ENCODE results near the gene FAM200B.

The FAM200B gene

GRCh38 chr4:15652191-15652590, 29.4 kb upstream of the FAM200B start:
- TF ChIP-seq CTCF (conservative IDR thresholded peaks at IDR 0.05; ENCODE audit: control insufficient read depth, insufficient read depth, low read depth, low read length): no peak
- no peak overlapping the region for H3K4me3 ChIP-seq (ENCODE audit: control insufficient read depth, low read depth, low read length)
- DNase-seq (ENCODE audit: low read depth): no peak

GRCh38 chr4:15652841-15653240, 28.8 kb upstream of the FAM200B start:
- no peak for TF ChIP-seq CTCF (conservative IDR thresholded peaks at IDR 0.05; ENCODE audit: control insufficient read depth, insufficient read depth, low read depth, low read length)
- peak; percentile 12 for DNase-seq (ENCODE audit: low read depth)
- peak overlapping the region; percentile 70 for H3K4me3 ChIP-seq (ENCODE audit: control insufficient read depth, low read depth, low read length)

DNA sequence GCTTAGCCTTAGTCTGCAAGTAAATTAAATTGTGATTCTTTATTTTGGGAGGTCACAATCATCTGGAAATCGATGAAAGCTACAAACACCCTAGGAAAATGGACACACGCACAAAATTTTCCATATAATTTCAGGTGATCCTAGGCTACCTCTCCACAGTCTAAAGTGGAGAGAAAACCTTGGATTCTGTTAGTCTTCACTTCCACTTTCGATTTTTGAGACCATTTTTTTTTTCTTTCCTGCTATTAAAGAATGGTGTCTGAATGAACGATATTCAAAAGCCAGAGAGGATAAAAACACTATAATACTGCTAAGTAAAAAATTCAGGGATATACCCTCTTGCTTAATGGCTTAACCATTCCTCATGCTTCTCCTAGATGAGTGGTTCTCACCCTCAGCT, 28.2 kb upstream of the FAM200B start:
- H3K4me3 ChIP-seq (ENCODE audit: control insufficient read depth, low read depth, low read length): peak overlapping the region; percentile 70
- no peak for TF ChIP-seq CTCF (conservative IDR thresholded peaks at IDR 0.05; ENCODE audit: control insufficient read depth, insufficient read depth, low read depth, low read length)
- DNase-seq (ENCODE audit: low read depth): no peak

DNA sequence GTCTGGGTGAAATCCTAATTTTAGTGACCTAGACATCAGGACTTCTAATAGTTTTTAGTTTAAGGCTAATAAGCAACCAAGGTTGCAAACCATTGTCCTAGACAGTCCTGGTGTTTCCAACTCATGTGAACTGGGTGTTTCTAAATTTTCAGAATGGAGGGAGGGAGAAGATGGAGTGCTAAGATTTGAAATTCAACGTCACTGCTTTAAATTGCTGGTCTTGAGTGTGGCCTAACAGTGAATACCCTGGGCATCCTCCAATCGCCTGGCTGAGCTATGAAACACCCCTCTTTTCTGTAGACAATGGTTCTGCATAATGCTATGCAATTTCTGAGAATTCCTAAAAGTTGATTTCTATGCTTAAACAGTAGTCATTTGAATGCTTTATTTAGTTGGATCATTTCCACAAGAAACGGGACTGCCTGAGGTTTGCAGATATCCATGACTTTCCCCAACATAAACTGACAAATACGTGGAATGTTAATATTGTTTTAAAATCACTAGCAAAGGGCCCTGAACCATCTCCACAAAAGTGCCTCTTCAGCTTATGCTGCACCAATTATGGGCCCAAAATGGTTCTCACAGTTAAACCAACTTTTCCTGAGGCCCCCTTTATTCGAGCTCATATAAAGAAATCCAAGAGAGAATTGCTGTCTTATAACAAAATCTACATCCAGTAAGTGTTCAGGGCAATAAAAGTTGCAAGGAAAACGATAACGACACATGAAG, 27.6 kb upstream of the FAM200B start:
- peak overlapping the region; percentile 70 for H3K4me3 ChIP-seq (ENCODE audit: control insufficient read depth, low read depth, low read length)
- no peak for TF ChIP-seq CTCF (conservative IDR thresholded peaks at IDR 0.05; ENCODE audit: control insufficient read depth, insufficient read depth, low read depth, low read length)
- peak; percentile 57 for DNase-seq (ENCODE audit: low read depth)

DNA sequence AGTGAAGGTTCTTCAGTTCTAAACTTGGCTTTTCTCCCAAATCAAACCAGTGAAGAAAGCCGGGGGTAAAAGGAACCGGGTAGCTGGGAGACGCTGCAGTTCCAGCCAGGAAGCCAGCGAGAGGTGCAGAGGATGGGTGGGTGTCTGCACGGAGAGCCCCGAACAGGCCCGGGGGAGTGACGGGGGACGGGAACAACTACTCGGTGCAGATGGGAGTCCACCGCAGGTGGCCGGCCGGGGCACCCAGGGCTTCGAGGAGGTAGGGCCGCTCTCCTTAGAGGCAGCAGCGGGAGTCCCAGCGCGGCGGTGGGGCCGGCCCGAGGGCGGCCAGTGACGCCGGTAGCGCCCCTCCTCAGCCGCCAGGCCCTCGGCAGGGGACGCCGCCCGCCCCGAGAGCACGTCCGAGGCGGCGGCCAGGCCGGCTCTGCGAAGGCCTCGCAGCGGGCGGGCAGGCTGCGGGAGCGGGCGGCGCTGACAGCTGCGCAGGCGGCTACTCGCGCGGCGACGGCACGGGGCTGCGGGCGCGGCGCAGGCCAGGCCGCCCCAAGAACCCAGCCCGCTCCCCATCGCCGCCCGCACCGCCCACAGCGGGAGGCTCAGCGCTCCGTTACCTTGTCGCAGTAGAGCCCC, 26.9 kb upstream of the FAM200B start:
- peak; percentile 32 for DNase-seq (ENCODE audit: low read depth)
- no peak for TF ChIP-seq CTCF (conservative IDR thresholded peaks at IDR 0.05; ENCODE audit: control insufficient read depth, insufficient read depth, low read depth, low read length)

DNA sequence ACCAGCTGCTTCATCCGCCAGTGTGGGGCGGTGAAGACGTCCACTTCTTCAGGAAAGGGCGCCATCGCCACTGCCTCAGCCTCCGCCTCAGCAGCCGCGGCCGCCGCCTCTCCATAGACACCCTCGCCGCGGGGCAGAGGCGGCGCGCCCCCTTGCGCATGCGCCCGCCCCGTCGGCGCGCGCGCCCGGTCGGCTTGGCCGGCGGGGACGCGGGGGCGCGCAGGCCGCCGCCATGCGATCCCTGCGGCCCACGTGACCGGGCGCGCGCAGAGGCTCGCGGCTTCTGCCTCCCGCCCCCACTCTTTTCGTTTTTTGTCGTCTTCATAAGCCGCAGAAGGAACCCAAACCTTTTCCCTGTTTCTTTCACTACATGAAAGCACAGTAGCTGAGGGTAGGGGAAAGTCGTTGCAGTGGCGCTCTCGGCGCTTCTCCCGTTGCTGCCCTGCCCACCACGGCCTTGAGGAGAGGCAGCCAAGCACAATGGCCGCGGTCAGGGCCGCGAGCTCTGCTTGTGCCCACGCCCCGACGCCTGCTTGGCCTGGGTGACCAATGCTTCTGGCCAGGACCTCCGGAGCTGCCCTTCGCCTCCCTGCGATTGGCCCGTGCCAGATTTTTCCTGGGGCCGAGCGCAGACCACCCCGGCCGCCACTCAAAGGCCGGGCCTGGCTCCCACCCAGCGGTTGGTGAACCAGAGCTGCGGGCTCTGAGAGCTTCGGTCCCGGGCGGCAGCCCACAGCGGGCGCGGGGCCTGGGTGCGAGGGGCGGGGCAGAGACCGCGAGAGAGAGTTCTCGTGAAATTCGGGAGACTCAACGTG, 26.2 kb upstream of the FAM200B start, which contains the start of gene FBXL5:
FBXL5 (minus strand) TSS at position 135 of the 815 bp plus-strand sequence; CDS start at position 65, 70 bp downstream.
- peak; percentile 76 for DNase-seq (ENCODE audit: low read depth)
- TF ChIP-seq CTCF (conservative IDR thresholded peaks at IDR 0.05; ENCODE audit: control insufficient read depth, insufficient read depth, low read depth, low read length): no peak
- H3K4me3 ChIP-seq (ENCODE audit: control insufficient read depth, low read depth, low read length): peak within 1 kb of the TSS; percentile 70

More for the DNA sequence above, 26.9 kb upstream of the FAM200B start:
- peak overlapping the region; percentile 70 for H3K4me3 ChIP-seq (ENCODE audit: control insufficient read depth, low read depth, low read length)
